Measurements from ENCODE around the gene C12orf42.

C12orf42 gene

DNA sequence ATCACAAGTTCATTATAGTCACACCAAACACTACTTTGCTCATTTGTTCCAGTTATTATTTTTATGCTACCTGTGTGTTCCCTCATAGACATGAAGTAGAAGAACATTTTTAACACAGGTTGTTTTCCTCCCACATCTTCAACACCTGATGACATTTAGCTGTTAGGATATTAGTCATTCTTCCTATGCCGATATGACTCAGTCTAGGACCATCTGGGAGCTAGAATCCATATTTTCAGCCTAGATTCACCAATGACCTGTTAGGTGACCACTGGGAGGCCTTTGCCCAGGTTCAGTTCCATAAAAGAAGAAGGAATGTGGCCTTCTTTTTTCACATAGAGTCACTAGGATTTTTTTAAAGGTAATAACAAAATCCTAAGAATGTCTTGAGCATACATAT, 222.8 kb downstream of the C12orf42 start:
- H4K20me1 ChIP-seq (ENCODE audit: insufficient read depth, low read length), result no peaks in the 10 kb centered on the region
- H3K79me2 ChIP-seq (ENCODE audit: insufficient read depth, low read length), result no peaks in the 10 kb centered on the region
- H3K9me3 ChIP-seq (ENCODE audit: insufficient read depth, low read length, severe bottlenecking), result no peaks in the 10 kb centered on the region
- H3K36me3 ChIP-seq (ENCODE audit: insufficient read depth, low read length), result no peaks in the 10 kb centered on the region
- TF ChIP-seq CTCF (IDR thresholded peaks at IDR 0.05; ENCODE audit: borderline replicate concordance, extremely low read depth, low read length, poor library complexity, severe bottlenecking) (no peak), EZH2 (IDR thresholded peaks at IDR 0.05; ENCODE audit: borderline replicate concordance, low read depth, low read length, severe bottlenecking) (no peak)
- DNase-seq (no peak), ATAC-seq (ENCODE audit: insufficient read depth, low read depth) (no peak)
- H3K4me3 ChIP-seq (ENCODE audit: low read depth in 1 of 2, low read length in 2 of 2), result no peak overlapping the region
- no peak overlapping the region for H2AFZ ChIP-seq (ENCODE audit: low read depth, low read length)
- no peaks in the 10 kb centered on the region for H3K27me3 ChIP-seq (ENCODE audit: insufficient read depth, low read length, poor library complexity)
- no peak overlapping the region for H3K9ac ChIP-seq (ENCODE audit: low read depth, low read length)
- H3K4me2 ChIP-seq (ENCODE audit: insufficient read depth, low read length), result no peak overlapping the region
- no peak overlapping the region for H3K27ac ChIP-seq (ENCODE audit: low read length)
- peaks cover 15% of the 10 kb centered on the region for H3K4me1 ChIP-seq (ENCODE audit: insufficient read depth, low read length)

- no peaks in the 10 kb centered on the region for H3K9me3 ChIP-seq (ENCODE audit: insufficient read depth, low read length, severe bottlenecking)
- no peak for DNase-seq
- TF ChIP-seq EZH2 (IDR thresholded peaks at IDR 0.05; ENCODE audit: borderline replicate concordance, low read depth, low read length, severe bottlenecking) (no peak), CTCF (IDR thresholded peaks at IDR 0.05; ENCODE audit: borderline replicate concordance, extremely low read depth, low read length, poor library complexity, severe bottlenecking) (no peak)
These were observed 225.8 kb downstream of the C12orf42 start for GRCh38 chr12:103269946-103270345.

GRCh38 chr12:103268831-103269514, 226.8 kb downstream of the C12orf42 start:
- Histone ChIP-seq H2AFZ (ENCODE audit: low read depth, low read length) (no peak overlapping the region; the same call in 1 of the 2 replicates), H3K4me2 (ENCODE audit: insufficient read depth, low read length) (0 out of 2 replicates have a peak overlapping the region, but pooled peaks have one; percentile 19), H3K9me3 (ENCODE audit: insufficient read depth, low read length, severe bottlenecking) (no peaks in the 10 kb centered on the region), H3K27me3 (ENCODE audit: insufficient read depth, low read length, poor library complexity) (no peaks in the 10 kb centered on the region), H3K9ac (ENCODE audit: low read depth, low read length) (no peak overlapping the region), H3K4me1 (ENCODE audit: insufficient read depth, low read length) (peaks cover 15% of the 10 kb centered on the region), H3K4me3 (ENCODE audit: low read depth in 1 of 2, low read length in 2 of 2) (no peak overlapping the region), H4K20me1 (ENCODE audit: insufficient read depth, low read length) (no peaks in the 10 kb centered on the region), H3K27ac (ENCODE audit: low read length) (no peak overlapping the region), H3K36me3 (ENCODE audit: insufficient read depth, low read length) (no peaks in the 10 kb centered on the region), H3K79me2 (ENCODE audit: insufficient read depth, low read length) (no peaks in the 10 kb centered on the region)
- ATAC-seq (ENCODE audit: insufficient read depth, low read depth) (no peak), DNase-seq (no peak)
- no peak for TF ChIP-seq CTCF (IDR thresholded peaks at IDR 0.05; ENCODE audit: borderline replicate concordance, extremely low read depth, low read length, poor library complexity, severe bottlenecking)
- TF ChIP-seq EZH2 (IDR thresholded peaks at IDR 0.05; ENCODE audit: borderline replicate concordance, low read depth, low read length, severe bottlenecking), result no peak

More at GRCh38 chr12:103269946-103270345, 225.8 kb downstream of the C12orf42 start:
- Histone ChIP-seq H3K4me3 (ENCODE audit: low read depth in 1 of 2, low read length in 2 of 2) (no peak overlapping the region), H3K4me1 (ENCODE audit: insufficient read depth, low read length) (peaks cover 15% of the 10 kb centered on the region), H3K79me2 (ENCODE audit: insufficient read depth, low read length) (no peaks in the 10 kb centered on the region), H4K20me1 (ENCODE audit: insufficient read depth, low read length) (no peaks in the 10 kb centered on the region), H3K27me3 (ENCODE audit: insufficient read depth, low read length, poor library complexity) (no peaks in the 10 kb centered on the region), H2AFZ (ENCODE audit: low read depth, low read length) (no peak overlapping the region), H3K9ac (ENCODE audit: low read depth, low read length) (no peak overlapping the region), H3K36me3 (ENCODE audit: insufficient read depth, low read length) (no peaks in the 10 kb centered on the region), H3K27ac (ENCODE audit: low read length) (no peak overlapping the region), H3K4me2 (ENCODE audit: insufficient read depth, low read length) (no peak overlapping the region)
- ATAC-seq (ENCODE audit: insufficient read depth, low read depth), result no peak
